ENCODE results near the gene MAVS.

MAVS gene

GRCh38 chr20:3916364-3916763 lies 69.7 kb downstream of the MAVS start:
- Mint-ChIP-seq H3K9me3 (no peaks in the 10 kb centered on the region), H3K27ac (no peak overlapping the region), H3K4me1 (ENCODE audit: low read depth) (peaks cover 40% of the 10 kb centered on the region), H3K27me3 (no peaks in the 10 kb centered on the region), H3K36me3 (ENCODE audit: low read depth) (peaks cover 85% of the 10 kb centered on the region), H3K4me3 (no peak overlapping the region)

GRCh38 chr20:3919352-3919751 lies 72.7 kb downstream of the MAVS start:
- Mint-ChIP-seq H3K27me3 (no peaks in the 10 kb centered on the region), H3K36me3 (ENCODE audit: low read depth) (peaks cover 85% of the 10 kb centered on the region), H3K4me1 (ENCODE audit: low read depth) (peaks cover 62% of the 10 kb centered on the region), H3K4me3 (no peak overlapping the region), H3K9me3 (no peaks in the 10 kb centered on the region), H3K27ac (peak overlapping the region; percentile 62)

- Mint-ChIP-seq H3K36me3 (ENCODE audit: low read depth) (peaks cover 78% of the 10 kb centered on the region), H3K9me3 (no peaks in the 10 kb centered on the region), H3K27me3 (no peaks in the 10 kb centered on the region), H3K4me3 (no peak overlapping the region), H3K27ac (peak overlapping the region; percentile 90), H3K4me1 (ENCODE audit: low read depth) (peaks cover 52% of the 10 kb centered on the region)
Measured at GRCh38 chr20:3922223-3922982, 75.8 kb downstream of the MAVS start.

- H3K27ac Mint-ChIP-seq: peak overlapping the region; percentile 90
- peaks cover 77% of the 10 kb centered on the region for H3K36me3 Mint-ChIP-seq (ENCODE audit: low read depth)
- H3K9me3 Mint-ChIP-seq: no peaks in the 10 kb centered on the region
- no peaks in the 10 kb centered on the region for H3K27me3 Mint-ChIP-seq
- H3K4me3 Mint-ChIP-seq: no peak overlapping the region
- H3K4me1 Mint-ChIP-seq (ENCODE audit: low read depth): peaks cover 51% of the 10 kb centered on the region
Measured at GRCh38 chr20:3922983-3923339, 76.3 kb downstream of the MAVS start.

- H3K4me1 Mint-ChIP-seq (ENCODE audit: low read depth): peaks cover 46% of the 10 kb centered on the region
- H3K27me3 Mint-ChIP-seq: no peaks in the 10 kb centered on the region
- no peak overlapping the region for H3K4me3 Mint-ChIP-seq
- H3K36me3 Mint-ChIP-seq (ENCODE audit: low read depth): peaks cover 72% of the 10 kb centered on the region
- H3K9me3 Mint-ChIP-seq: no peaks in the 10 kb centered on the region
- peak overlapping the region; percentile 53 for H3K27ac Mint-ChIP-seq
Measured at GRCh38 chr20:3923818-3924217, 77.2 kb downstream of the MAVS start.

- H3K27me3 Mint-ChIP-seq: no peaks in the 10 kb centered on the region
- H3K36me3 Mint-ChIP-seq (ENCODE audit: low read depth): peaks cover 65% of the 10 kb centered on the region
- H3K4me1 Mint-ChIP-seq (ENCODE audit: low read depth): peaks cover 44% of the 10 kb centered on the region
- H3K27ac Mint-ChIP-seq: peak overlapping the region; percentile 57
- H3K9me3 Mint-ChIP-seq: no peaks in the 10 kb centered on the region
- H3K4me3 Mint-ChIP-seq: no peak overlapping the region
Measured at GRCh38 chr20:3924304-3925112, 77.9 kb downstream of the MAVS start.

- H3K27ac Mint-ChIP-seq: peak overlapping the region; percentile 57
- H3K4me3 Mint-ChIP-seq: no peak overlapping the region
- no peaks in the 10 kb centered on the region for H3K9me3 Mint-ChIP-seq
- no peaks in the 10 kb centered on the region for H3K27me3 Mint-ChIP-seq
- H3K36me3 Mint-ChIP-seq (ENCODE audit: low read depth): peaks cover 59% of the 10 kb centered on the region
- peaks cover 48% of the 10 kb centered on the region for H3K4me1 Mint-ChIP-seq (ENCODE audit: low read depth)
Measured at GRCh38 chr20:3925113-3925695, 78.6 kb downstream of the MAVS start.
